ENCODE data around the gene ASMTL. TPM values are rescaled to one million over a fixed set of nuclear protein-coding genes. Genes with fewer than 3 reads are reported as not detected.
"Not testable (repeated sequence)": the region's sequence is repeated elsewhere in the genome, so short reads cannot be mapped to it uniquely, and the experiment has no call there.

Gene ASMTL
- total RNA-seq, 4 donors from 2014 or later: 19.4 to 27.7 (median 24.4) TPM

- H3K4me3 ChIP-seq: no peak overlapping the region
- 97% methylated on average over 13 of the region's 36 CpGs for WGBS
- DNase-seq (ENCODE audit: low spot score in 2 of 2): peak; percentile 55 to 73
- TF ChIP-seq POLR2A (IDR thresholded peaks at IDR 0.05) (no peak), POLR2AphosphoS5 (IDR thresholded peaks at IDR 0.05) (no peak)
- H3K27me3 ChIP-seq: no peaks in the 10 kb centered on the region
- peaks cover 25% of the 10 kb centered on the region for H3K4me1 ChIP-seq
- no peaks in the 10 kb centered on the region for H3K9me3 ChIP-seq
- no peak overlapping the region for H3K27ac ChIP-seq
- peaks cover 75% of the 10 kb centered on the region for H3K36me3 ChIP-seq
These were observed 67.2 kb downstream of the ASMTL start for GRCh38 chrX:1385253-1386223.

GRCh38 chrX:1384658-1385252 lies 68.0 kb downstream of the ASMTL start:
- TF ChIP-seq EP300 (IDR thresholded peaks at IDR 0.05) (no peak), POLR2A (IDR thresholded peaks at IDR 0.05) (no peak), CTCF (IDR thresholded peaks at IDR 0.05) (no peak), POLR2AphosphoS5 (IDR thresholded peaks at IDR 0.05) (no peak)
- Histone ChIP-seq H3K27me3 (no peaks in the 10 kb centered on the region), H3K4me3 (no peak overlapping the region), H3K27ac (no peak overlapping the region), H3K9me3 (no peaks in the 10 kb centered on the region), H3K36me3 (peaks cover 68% of the 10 kb centered on the region), H3K4me1 (peaks cover 17% of the 10 kb centered on the region)
- WGBS: 91% methylated on average over 14 of the region's 18 CpGs
- DNase-seq (ENCODE audit: low spot score in 2 of 2): peak in 1 of 2 donors; percentile 76

- no peak overlapping the region for H3K4me3 ChIP-seq
- WGBS: 65% methylated on average over 19 of the region's 20 CpGs
- peaks cover 32% of the 10 kb centered on the region for H3K36me3 ChIP-seq
- no peak overlapping the region for H3K27ac ChIP-seq
- H3K4me1 ChIP-seq: no peaks in the 10 kb centered on the region
- no peak for TF ChIP-seq EP300 (IDR thresholded peaks at IDR 0.05)
- no peaks in the 10 kb centered on the region for H3K9me3 ChIP-seq
- H3K27me3 ChIP-seq: no peaks in the 10 kb centered on the region
- DNase-seq (ENCODE audit: low spot score in 2 of 2): no peak
These were observed 72.0 kb downstream of the ASMTL start for GRCh38 chrX:1380672-1381233.

- Histone ChIP-seq H3K9me3 (no peaks in the 10 kb centered on the region), H3K4me1 (no peaks in the 10 kb centered on the region), H3K36me3 (peaks cover 8% of the 10 kb centered on the region), H3K27me3 (no peaks in the 10 kb centered on the region), H3K27ac (no peak overlapping the region), H3K4me3 (no peak overlapping the region)
- no peak for DNase-seq (ENCODE audit: low spot score in 2 of 2)
- no peak for TF ChIP-seq CTCF (IDR thresholded peaks at IDR 0.05)
- TF ChIP-seq POLR2A (IDR thresholded peaks at IDR 0.05): no peak
- no peak for TF ChIP-seq EP300 (IDR thresholded peaks at IDR 0.05)
- no peak for TF ChIP-seq POLR2AphosphoS5 (IDR thresholded peaks at IDR 0.05)
- WGBS: 90% methylated on average over 23 of the region's 24 CpGs
These were observed 74.4 kb downstream of the ASMTL start for GRCh38 chrX:1378306-1378759.

- WGBS: 75% methylated on average over 4 of the region's 4 CpGs
- TF ChIP-seq EP300 (IDR thresholded peaks at IDR 0.05) (no peak), POLR2AphosphoS5 (IDR thresholded peaks at IDR 0.05) (no peak), CTCF (IDR thresholded peaks at IDR 0.05) (no peak), POLR2A (IDR thresholded peaks at IDR 0.05) (no peak)
- no peak overlapping the region for H3K4me3 ChIP-seq
These were observed 84.4 kb downstream of the ASMTL start for GRCh38 chrX:1368385-1368698.

GRCh38 chrX:1366363-1366762 lies 86.3 kb downstream of the ASMTL start:
- H3K4me1 ChIP-seq; H3K9me3 ChIP-seq; H3K27ac ChIP-seq; H3K4me3 ChIP-seq; H3K27me3 ChIP-seq; DNase-seq (ENCODE audit: low spot score in 2 of 2): not testable (repeated sequence)
- peaks cover 25% of the 10 kb centered on the region for H3K36me3 ChIP-seq
- WGBS: no CpG with 5 or more reads among the region's 63 CpGs

More at GRCh38 chrX:1368385-1368698, 84.4 kb downstream of the ASMTL start:
- H3K9me3 ChIP-seq: no peaks in the 10 kb centered on the region
- DNase-seq (ENCODE audit: low spot score in 2 of 2): no peak
- H3K27ac ChIP-seq: no peak overlapping the region
- H3K4me1 ChIP-seq: no peaks in the 10 kb centered on the region
- H3K27me3 ChIP-seq: no peaks in the 10 kb centered on the region
- peaks cover 23% of the 10 kb centered on the region for H3K36me3 ChIP-seq
